Smooth muscle cell (in vitro differentiated cells): ENCODE measurements around the gene TBC1D22A. TPM values are rescaled to one million over a fixed set of nuclear protein-coding genes. Genes with fewer than 3 reads are reported as not detected.

Experiments
- DNase-seq: peaks from one replicate; lab custom pipeline; 2025; ENCODE audit not compliant: unreplicated experiment; lab: John Stamatoyannopoulos, UW
- H2AFZ ChIP-seq: fragments of 200-600 bp; sonication (generic); 2 replicates; pipeline ENCODE4 v1.6.0; 2016; ENCODE audit warnings: antibody characterized with exemption, low read depth, mild to moderate bottlenecking
- H3F3A ChIP-seq: fragments of 200-600 bp; sonication (generic); 2 replicates; pipeline ENCODE4 v1.6.0; 2017; ENCODE audit warnings: antibody characterized with exemption, low read depth
- H3K27ac ChIP-seq: fragments of 200-600 bp; sonication (generic); 2 replicates; pipeline ENCODE4 v1.5.1; 2016; ENCODE audit warnings: low read depth, mild to moderate bottlenecking
- H3K27me3 ChIP-seq: fragments of 200-600 bp; sonication (generic); 2 replicates; pipeline ENCODE4 v1.6.1; 2016; ENCODE audit warnings: low read depth, mild to moderate bottlenecking
- H3K36me3 ChIP-seq: fragments of 200-600 bp; sonication (generic); 2 replicates; pipeline ENCODE4 v1.5.1; 2016; ENCODE audit warnings: low read depth
- H3K4me1 ChIP-seq: fragments of 200-600 bp; sonication (generic); 2 replicates; pipeline ENCODE4 v1.5.1; 2016; ENCODE audit warnings: low read depth
- H3K4me2 ChIP-seq: fragments of 200-600 bp; sonication (generic); 2 replicates; pipeline ENCODE4 v1.6.0; 2016; ENCODE audit warnings: mild to moderate bottlenecking
- H3K4me3 ChIP-seq: fragments of 200-600 bp; sonication (generic); 2 replicates; pipeline ENCODE4 v1.5.1; 2016; ENCODE audit warnings: mild to moderate bottlenecking
- H3K79me2 ChIP-seq: fragments of 200-600 bp; sonication (generic); 2 replicates; pipeline ENCODE4 v1.6.0; 2016; ENCODE audit warnings: low read depth, mild to moderate bottlenecking
- H3K9ac ChIP-seq: fragments of 200-600 bp; sonication (generic); 2 replicates; pipeline ENCODE4 v1.6.0; 2016; ENCODE audit warnings: low read depth
- H3K9me3 ChIP-seq: fragments of 200-600 bp; sonication (generic); replicated peaks from 2 replicates; pipeline ENCODE4 v1.5.1; 2016; ENCODE audit warnings: low read depth
- H4K20me1 ChIP-seq: fragments of 200-600 bp; sonication (generic); 2 replicates; pipeline ENCODE4 v1.6.0; 2016; ENCODE audit warnings: low read depth
- WGBS: methylation state at CpG from one replicate; pipeline ENCODE4 v1.1.7; 2016; ENCODE audit warnings: low lambda C conversion rate; 5-methylcytosine and 5-hydroxymethylcytosine counted together
- polyA plus RNA-seq: library from polyadenylated mRNA; unstranded; fragments of >200 nt; fragmentation: Nextera tagmentation; extraction: Ambion mirVana; gene quantifications from 2 replicates; pipeline ENCODE4 v1.2.1, GENCODE V29; 2016
- total RNA-seq: library from RNA; depleted of rRNA; stranded (reverse); fragments of >200 nt; gene quantifications from 2 replicates; pipeline ENCODE4 v1.2.3, GENCODE V29; 2014
- TF ChIP-seq, protein P1 (sequence below): fragments of 200-600 bp; sonication (generic); IDR thresholded peaks from 2 replicates; pipeline ENCODE4 v1.5.1; 2017; ENCODE audit warnings: borderline replicate concordance, mild to moderate bottlenecking, antibody characterized with exemption; ENCODE audit not compliant: insufficient read depth, poor library complexity, severe bottlenecking

The TBC1D22A gene
- total and polyA plus RNA-seq, 2 experiments from 2014 or later = 12.5 to 14.4 TPM

DNA sequence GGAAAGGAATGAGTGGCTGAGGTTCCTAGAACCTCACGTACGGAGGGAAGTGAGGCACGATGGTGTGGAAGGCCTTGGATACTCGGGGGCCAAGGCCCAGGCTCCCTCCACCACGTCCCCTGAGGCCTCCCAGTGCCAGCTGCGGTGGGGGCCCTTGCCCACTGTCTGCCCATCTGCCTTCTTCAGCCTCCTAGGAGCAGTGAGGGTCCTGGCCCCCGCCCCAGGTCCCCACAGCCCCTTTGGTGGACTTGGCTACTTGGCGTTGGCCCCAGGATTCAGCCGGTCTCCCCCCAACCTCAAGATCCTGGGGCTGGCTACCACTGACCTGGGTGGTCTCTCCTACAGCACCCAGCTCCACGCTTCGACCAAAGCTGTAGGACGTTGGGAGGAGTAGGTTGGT is 373.6 kb downstream of the TBC1D22A start:
- H3K36me3 ChIP-seq = no peaks in the 10 kb centered on the region
- no peaks in the 10 kb centered on the region for H3K9me3 ChIP-seq
- TF ChIP-seq, protein P1, sequence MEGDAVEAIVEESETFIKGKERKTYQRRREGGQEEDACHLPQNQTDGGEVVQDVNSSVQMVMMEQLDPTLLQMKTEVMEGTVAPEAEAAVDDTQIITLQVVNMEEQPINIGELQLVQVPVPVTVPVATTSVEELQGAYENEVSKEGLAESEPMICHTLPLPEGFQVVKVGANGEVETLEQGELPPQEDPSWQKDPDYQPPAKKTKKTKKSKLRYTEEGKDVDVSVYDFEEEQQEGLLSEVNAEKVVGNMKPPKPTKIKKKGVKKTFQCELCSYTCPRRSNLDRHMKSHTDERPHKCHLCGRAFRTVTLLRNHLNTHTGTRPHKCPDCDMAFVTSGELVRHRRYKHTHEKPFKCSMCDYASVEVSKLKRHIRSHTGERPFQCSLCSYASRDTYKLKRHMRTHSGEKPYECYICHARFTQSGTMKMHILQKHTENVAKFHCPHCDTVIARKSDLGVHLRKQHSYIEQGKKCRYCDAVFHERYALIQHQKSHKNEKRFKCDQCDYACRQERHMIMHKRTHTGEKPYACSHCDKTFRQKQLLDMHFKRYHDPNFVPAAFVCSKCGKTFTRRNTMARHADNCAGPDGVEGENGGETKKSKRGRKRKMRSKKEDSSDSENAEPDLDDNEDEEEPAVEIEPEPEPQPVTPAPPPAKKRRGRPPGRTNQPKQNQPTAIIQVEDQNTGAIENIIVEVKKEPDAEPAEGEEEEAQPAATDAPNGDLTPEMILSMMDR = no peak
- no peak overlapping the region for H3K27ac ChIP-seq
- H4K20me1 ChIP-seq = no peaks in the 10 kb centered on the region
- DNase-seq = no peak
- H3K4me1 ChIP-seq = no peaks in the 10 kb centered on the region
- H3F3A ChIP-seq = no peaks in the 10 kb centered on the region
- WGBS = 95% methylated on average over 8 of the region's 12 CpGs
- no peaks in the 10 kb centered on the region for H3K27me3 ChIP-seq
- H3K79me2 ChIP-seq = no peaks in the 10 kb centered on the region
- H3K9ac ChIP-seq = no peak overlapping the region
- no peak overlapping the region for H3K4me3 ChIP-seq
- H2AFZ ChIP-seq = no peak overlapping the region
- no peak overlapping the region for H3K4me2 ChIP-seq

DNA sequence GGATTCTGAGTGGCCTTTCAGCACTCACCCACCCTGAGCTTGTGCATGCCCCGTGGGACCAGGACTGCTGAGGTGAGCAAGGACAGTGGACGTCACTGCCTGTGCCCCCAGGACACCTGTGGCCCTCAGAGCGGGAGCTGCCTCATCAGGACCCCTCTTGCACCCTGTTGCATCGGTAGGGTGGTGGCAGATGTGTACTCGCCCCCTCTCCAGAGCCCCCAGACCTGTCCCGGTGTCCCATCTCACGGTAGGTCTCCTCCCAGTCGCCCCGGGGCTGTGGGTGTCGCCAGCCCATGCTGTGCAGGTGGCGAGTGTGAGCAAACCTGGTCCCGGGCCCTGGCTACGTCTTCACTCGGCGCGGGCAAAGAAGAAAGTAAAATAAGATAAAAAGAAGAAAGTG is 374.2 kb downstream of the TBC1D22A start:
- Histone ChIP-seq H3K79me2 (no peaks in the 10 kb centered on the region), H3K9ac (no peak overlapping the region), H3F3A (no peaks in the 10 kb centered on the region), H4K20me1 (no peaks in the 10 kb centered on the region), H3K27me3 (no peaks in the 10 kb centered on the region), H3K36me3 (no peaks in the 10 kb centered on the region), H3K9me3 (no peaks in the 10 kb centered on the region), H3K4me3 (no peak overlapping the region), H3K4me1 (no peaks in the 10 kb centered on the region), H2AFZ (no peak overlapping the region), H3K4me2 (no peak overlapping the region), H3K27ac (no peak overlapping the region)
- DNase-seq = no peak
- 92% methylated on average over 16 of the region's 16 CpGs for WGBS
- TF ChIP-seq, protein P1 = no peak

DNA sequence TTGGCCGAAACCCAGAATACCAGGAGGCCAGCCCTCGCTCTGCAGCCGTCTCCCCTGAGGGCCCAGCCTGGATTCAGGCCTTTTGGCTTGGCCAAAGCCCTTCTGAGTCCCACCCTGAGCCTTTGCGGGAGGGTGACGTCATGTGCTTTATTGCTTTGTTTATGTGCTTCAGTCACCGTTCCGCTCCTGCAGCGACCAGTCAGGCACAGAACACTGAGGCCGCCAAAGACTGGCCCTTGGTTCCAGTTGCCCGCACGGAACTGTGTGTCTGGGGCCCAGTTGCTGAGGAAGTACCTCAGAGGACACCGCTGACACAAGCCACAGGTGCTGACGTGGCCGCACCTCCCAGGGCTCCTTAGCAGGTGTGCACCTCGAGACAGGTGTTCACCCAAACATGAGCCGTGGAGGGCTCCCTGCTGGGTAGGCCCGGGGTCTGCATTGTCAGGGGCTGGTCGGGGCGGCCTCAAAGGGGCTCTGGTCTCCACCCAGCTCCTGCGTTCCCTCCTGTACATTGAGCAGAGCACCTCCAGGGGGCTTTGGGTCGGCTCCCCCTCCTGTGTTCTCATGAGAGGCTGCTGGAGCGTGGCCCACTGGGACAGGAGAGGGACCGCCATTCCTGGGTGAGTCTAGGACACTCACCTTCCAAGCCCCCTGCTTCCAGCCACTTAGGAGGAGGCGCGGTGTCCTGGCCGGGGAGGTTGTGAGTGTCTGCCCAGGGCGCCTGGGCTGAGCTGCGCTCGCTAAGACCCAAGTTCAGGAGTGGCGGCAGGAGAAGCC is 376.8 kb downstream of the TBC1D22A start:
- H3K9ac ChIP-seq = no peak overlapping the region
- WGBS = 95% methylated on average over 30 of the region's 30 CpGs

More for the DNA sequence above, 376.8 kb downstream of the TBC1D22A start:
- no peaks in the 10 kb centered on the region for H3K27me3 ChIP-seq
- no peaks in the 10 kb centered on the region for H4K20me1 ChIP-seq
- no peak overlapping the region for H3K4me2 ChIP-seq
- TF ChIP-seq, protein P1 = no peak
- H3K4me1 ChIP-seq = no peaks in the 10 kb centered on the region
- H3K79me2 ChIP-seq = no peaks in the 10 kb centered on the region
- H3K4me3 ChIP-seq = no peak overlapping the region
- no peak overlapping the region for H3K27ac ChIP-seq
- H2AFZ ChIP-seq = no peak overlapping the region
- DNase-seq = no peak
- H3K36me3 ChIP-seq = no peaks in the 10 kb centered on the region
- no peaks in the 10 kb centered on the region for H3K9me3 ChIP-seq
- H3F3A ChIP-seq = no peaks in the 10 kb centered on the region
